Mammary epithelial cell (primary cell): ENCODE measurements around the gene ICAM4.

Experiments
- EZH2 ChIP-seq: IDR thresholded peaks from 2 replicates; pipeline ENCODE4 v1.6.1; 2012; ENCODE audit warnings: low read length, inconsistent platforms, borderline replicate concordance
- TF ChIP-seq, protein P1 (sequence below), 2 donors: IDR thresholded peaks in 1 of 2; conservative IDR thresholded peaks in 1 of 2; 2 replicates each; pipeline ENCODE4 v1.5.1; 2011 to 2012; ENCODE audit warnings: inconsistent platforms in 2 of 2, low read length in 2 of 2, mild to moderate bottlenecking in 2 of 2, control low read depth in 1 of 2, low read depth in 1 of 2; ENCODE audit not compliant: insufficient read depth in 1 of 2; ENCODE audit errors: extremely low read depth in 1 of 2

DNA sequence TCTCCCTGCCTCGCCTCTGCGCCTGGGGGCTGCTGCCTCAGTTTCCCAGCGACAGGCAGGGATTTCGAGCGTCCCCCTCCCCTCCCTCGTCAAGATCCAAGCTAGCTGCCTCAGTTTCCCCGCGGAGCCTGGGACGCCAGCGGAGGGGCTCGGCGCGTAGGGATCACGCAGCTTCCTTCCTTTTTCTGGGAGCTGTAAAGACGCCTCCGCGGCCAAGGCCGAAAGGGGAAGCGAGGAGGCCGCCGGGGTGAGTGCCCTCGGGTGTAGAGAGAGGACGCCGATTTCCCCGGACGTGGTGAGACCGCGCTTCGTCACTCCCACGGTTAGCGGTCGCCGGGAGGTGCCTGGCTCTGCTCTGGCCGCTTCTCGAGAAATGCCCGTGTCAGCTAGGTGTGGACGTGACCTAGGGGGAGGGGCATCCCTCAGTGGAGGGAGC is 16.6 kb upstream of the ICAM4 start:
- TF ChIP-seq, protein P1, sequence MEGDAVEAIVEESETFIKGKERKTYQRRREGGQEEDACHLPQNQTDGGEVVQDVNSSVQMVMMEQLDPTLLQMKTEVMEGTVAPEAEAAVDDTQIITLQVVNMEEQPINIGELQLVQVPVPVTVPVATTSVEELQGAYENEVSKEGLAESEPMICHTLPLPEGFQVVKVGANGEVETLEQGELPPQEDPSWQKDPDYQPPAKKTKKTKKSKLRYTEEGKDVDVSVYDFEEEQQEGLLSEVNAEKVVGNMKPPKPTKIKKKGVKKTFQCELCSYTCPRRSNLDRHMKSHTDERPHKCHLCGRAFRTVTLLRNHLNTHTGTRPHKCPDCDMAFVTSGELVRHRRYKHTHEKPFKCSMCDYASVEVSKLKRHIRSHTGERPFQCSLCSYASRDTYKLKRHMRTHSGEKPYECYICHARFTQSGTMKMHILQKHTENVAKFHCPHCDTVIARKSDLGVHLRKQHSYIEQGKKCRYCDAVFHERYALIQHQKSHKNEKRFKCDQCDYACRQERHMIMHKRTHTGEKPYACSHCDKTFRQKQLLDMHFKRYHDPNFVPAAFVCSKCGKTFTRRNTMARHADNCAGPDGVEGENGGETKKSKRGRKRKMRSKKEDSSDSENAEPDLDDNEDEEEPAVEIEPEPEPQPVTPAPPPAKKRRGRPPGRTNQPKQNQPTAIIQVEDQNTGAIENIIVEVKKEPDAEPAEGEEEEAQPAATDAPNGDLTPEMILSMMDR (conservative IDR thresholded peaks at IDR 0.05 in 1 of 2, IDR thresholded peaks at IDR 0.05 in 1 of 2; ENCODE audit: extremely low read depth in 1 of 2, insufficient read depth in 1 of 2, low read depth in 1 of 2, low read length in 2 of 2), result no peak
- no peak for TF ChIP-seq EZH2
